HL-60 (cell line): ENCODE results near the gene PTPN7.

Experiments
- DNase-seq, 2 experiments: peaks; one replicate each; pipeline ENCODE4 v3.0.0-alpha.2; 2010 to 2020; ENCODE audit warnings: low read depth in 1 of 2, low spot score in 1 of 2
- H3K27ac ChIP-seq: fragments of 250-450 bp; sonication (Bioruptor Pico); replicated peaks from 2 replicates; pipeline ENCODE4 v1.5.1; 2020; ENCODE audit warnings: mild to moderate bottlenecking, moderate library complexity
- H3K27me3 ChIP-seq: fragments of 250-450 bp; sonication (Bioruptor Pico); 2 replicates; pipeline ENCODE4 v1.5.1; 2021; ENCODE audit warnings: mild to moderate bottlenecking, moderate library complexity; ENCODE audit not compliant: insufficient read depth, poor library complexity, severe bottlenecking
- H3K4me3 ChIP-seq: replicated peaks from 2 replicates; pipeline ENCODE4 v1.5.1; 2011; ENCODE audit warnings: mild to moderate bottlenecking, control low read depth, low read length; ENCODE audit not compliant: insufficient read depth
- CTCF ChIP-seq: IDR thresholded peaks from one replicate; pipeline ENCODE4 v1.5.1; 2011; ENCODE audit warnings: low read length, control low read depth, inconsistent platforms; ENCODE audit not compliant: insufficient read depth
- GABPA ChIP-seq: IDR thresholded peaks from 2 replicates; pipeline ENCODE4 v1.6.1; 2012; ENCODE audit warnings: low read depth
- POLR2AphosphoS5 ChIP-seq: IDR thresholded peaks from 2 replicates; pipeline ENCODE4 v1.6.1; 2012; ENCODE audit warnings: low read depth
- REST ChIP-seq: IDR thresholded peaks from 2 replicates; pipeline ENCODE4 v1.6.1; 2012; ENCODE audit warnings: low read depth; ENCODE audit not compliant: insufficient replicate concordance
- SPI1 ChIP-seq: IDR thresholded peaks from 2 replicates; pipeline ENCODE4 v1.6.1; 2012; ENCODE audit warnings: low read depth, mild to moderate bottlenecking, borderline replicate concordance

Gene PTPN7

GRCh38 chr1:202176949-202177927, 16.8 kb upstream of the PTPN7 start:
- DNase-seq: no peak
- Histone ChIP-seq H3K27me3 (no peaks in the 10 kb centered on the region), H3K27ac (no peak overlapping the region), H3K4me3 (no peak overlapping the region)
- TF ChIP-seq CTCF (no peak), GABPA (no peak), REST (no peak), POLR2AphosphoS5 (no peak), SPI1 (no peak)

DNA sequence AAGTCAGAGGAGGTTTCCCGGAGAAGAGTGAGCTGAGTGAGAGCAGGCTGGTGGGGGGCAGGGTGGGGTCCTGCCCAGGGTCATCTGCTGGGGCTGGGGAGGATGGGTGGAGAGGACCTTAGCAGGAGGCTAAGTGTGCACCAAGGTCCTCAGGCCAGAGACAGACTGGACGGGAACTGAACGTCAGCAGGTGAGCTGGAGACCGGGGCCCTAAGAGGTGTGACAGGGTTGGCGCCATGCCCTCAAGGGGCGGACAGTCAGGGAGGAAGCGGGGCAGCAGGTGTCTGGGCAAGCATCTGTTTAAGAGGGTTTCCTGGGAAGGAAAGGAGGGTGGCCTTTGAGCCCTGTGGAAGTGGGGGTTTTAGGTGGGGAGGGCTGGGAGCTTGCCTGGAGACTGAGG, 13.6 kb upstream of the PTPN7 start:
- Histone ChIP-seq H3K27me3 (no peaks in the 10 kb centered on the region), H3K4me3 (no peak overlapping the region), H3K27ac (no peak overlapping the region)
- DNase-seq: no peak
- no peak for TF ChIP-seq REST
- TF ChIP-seq GABPA: no peak
- no peak for TF ChIP-seq SPI1
- TF ChIP-seq CTCF: no peak
- no peak for TF ChIP-seq POLR2AphosphoS5

DNA sequence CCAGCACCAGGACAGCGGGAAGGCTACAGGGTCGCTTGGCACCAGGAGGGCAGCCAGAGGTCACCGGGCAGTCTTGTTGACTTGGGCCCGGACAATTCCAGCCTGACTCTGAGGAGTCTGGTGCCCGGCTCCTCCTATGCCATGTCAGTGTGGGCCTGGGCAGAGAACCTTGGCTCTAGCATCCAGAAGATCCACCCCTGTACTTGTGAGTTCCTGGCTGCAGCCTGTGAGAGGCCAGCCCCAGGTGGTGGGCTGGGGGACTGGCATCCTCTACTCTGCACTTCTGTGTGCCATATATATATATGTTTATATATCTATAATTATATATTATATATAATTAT, 11.6 kb upstream of the PTPN7 start:
- Histone ChIP-seq H3K4me3 (no peak overlapping the region), H3K27ac (no peak overlapping the region), H3K27me3 (no peaks in the 10 kb centered on the region)
- TF ChIP-seq POLR2AphosphoS5: no peak
- no peak for TF ChIP-seq CTCF
- TF ChIP-seq SPI1: no peak
- TF ChIP-seq REST: no peak
- TF ChIP-seq GABPA: no peak
- DNase-seq: no peak
